Trophoblast cell (in vitro differentiated cells and primary cell): ENCODE data around the gene MYO10.

Experiments
- DNase-seq, 2 donors: peaks; one replicate each; pipeline ENCODE4 v3.0.0-alpha.2; 2016
- H2AFZ ChIP-seq: 2 replicates; pipeline ENCODE4 v1.6.1; 2013; ENCODE audit warnings: low read length, moderate library complexity, mild to moderate bottlenecking; ENCODE audit not compliant: insufficient read depth, poor library complexity
- H2AK5ac ChIP-seq: 2 replicates; pipeline ENCODE4 v1.6.1; 2013; ENCODE audit warnings: mild to moderate bottlenecking, low read length
- H2BK120ac ChIP-seq: 2 replicates; pipeline ENCODE4 v1.6.1; 2013; ENCODE audit warnings: low read length, mild to moderate bottlenecking, moderate library complexity; ENCODE audit not compliant: insufficient read depth, poor library complexity
- H2BK12ac ChIP-seq: 2 replicates; pipeline ENCODE4 v1.6.1; 2013; ENCODE audit warnings: mild to moderate bottlenecking, low read length, moderate library complexity
- H2BK5ac ChIP-seq: 2 replicates; pipeline ENCODE4 v1.6.1; 2013; ENCODE audit warnings: low read length, low read depth, moderate library complexity, mild to moderate bottlenecking; ENCODE audit not compliant: poor library complexity
- H3K14ac ChIP-seq: 2 replicates; pipeline ENCODE4 v1.6.1; 2013; ENCODE audit warnings: mild to moderate bottlenecking, low read length
- H3K18ac ChIP-seq: 2 replicates; pipeline ENCODE4 v1.6.1; 2013; ENCODE audit warnings: mild to moderate bottlenecking, low read length
- H3K23ac ChIP-seq: 2 replicates; pipeline ENCODE4 v1.6.1; 2013; ENCODE audit warnings: low read length
- H3K27ac ChIP-seq: 2 replicates; pipeline ENCODE4 v1.5.1; 2013; ENCODE audit warnings: low read depth, mild to moderate bottlenecking, inconsistent platforms, low read length, moderate library complexity
- H3K27me3 ChIP-seq: 2 replicates; pipeline ENCODE4 v1.6.1; 2013; ENCODE audit warnings: inconsistent platforms, mild to moderate bottlenecking, low read length, moderate library complexity; ENCODE audit not compliant: insufficient read depth
- H3K36me3 ChIP-seq, 2 experiments: 1 replicate in 1 of 2; 2 replicates in 1 of 2; pipeline ENCODE4 v1.6.1; 2013; ENCODE audit warnings: low read length in 2 of 2, mild to moderate bottlenecking in 2 of 2, moderate library complexity in 1 of 2; ENCODE audit not compliant: insufficient read depth in 2 of 2, control insufficient read depth in 1 of 2
- H3K4ac ChIP-seq: 2 replicates; pipeline ENCODE4 v1.6.1; 2013; ENCODE audit warnings: low read depth, mild to moderate bottlenecking, low read length, moderate library complexity
- H3K4me1 ChIP-seq, 2 experiments: 1 replicate in 1 of 2; 2 replicates in 1 of 2; pipeline ENCODE4 v1.6.1; 2013; ENCODE audit warnings: low read length in 2 of 2, mild to moderate bottlenecking in 2 of 2, moderate library complexity in 1 of 2; ENCODE audit not compliant: insufficient read depth in 2 of 2, control insufficient read depth in 1 of 2
- H3K4me2 ChIP-seq: 2 replicates; pipeline ENCODE4 v1.6.1; 2013; ENCODE audit warnings: inconsistent platforms, mild to moderate bottlenecking, low read length, moderate library complexity
- H3K4me3 ChIP-seq: 2 replicates; pipeline ENCODE4 v1.5.1; 2013; ENCODE audit warnings: mild to moderate bottlenecking, low read depth, low read length, inconsistent platforms
- H3K79me1 ChIP-seq: one replicate; pipeline ENCODE4 v1.6.1; 2013; ENCODE audit warnings: low read length
- H3K79me2 ChIP-seq: 2 replicates; pipeline ENCODE4 v1.6.1; 2013; ENCODE audit warnings: low read length, mild to moderate bottlenecking; ENCODE audit not compliant: control insufficient read depth, insufficient read depth, poor library complexity
- H3K9ac ChIP-seq: 2 replicates; pipeline ENCODE4 v1.6.1; 2013; ENCODE audit warnings: mild to moderate bottlenecking, low read length
- H3K9me3 ChIP-seq: 2 replicates; pipeline ENCODE4 v1.6.1; 2013; ENCODE audit warnings: low read depth, mild to moderate bottlenecking, control low read depth, inconsistent platforms, low read length; ENCODE audit not compliant: insufficient read depth
- H4K12ac ChIP-seq: 2 replicates; pipeline ENCODE4 v1.6.1; 2013; ENCODE audit warnings: low read depth, mild to moderate bottlenecking, low read length, moderate library complexity
- H4K8ac ChIP-seq: 2 replicates; pipeline ENCODE4 v1.6.1; 2013; ENCODE audit warnings: low read depth, mild to moderate bottlenecking, low read length, moderate library complexity
- H4K91ac ChIP-seq: one replicate; pipeline ENCODE4 v1.6.1; 2013; ENCODE audit warnings: low read depth, mild to moderate bottlenecking, low read length, moderate library complexity
- WGBS: extraction: QIAGEN DNeasy Blood & Tissue Kit; methylation state at CpG from one replicate; pipeline ENCODE4 v1.1.7; 2013; ENCODE audit warnings: missing lambda C conversion rate; ENCODE audit not compliant: insufficient read length, insufficient coverage; ENCODE audit errors: extremely low coverage; 5-methylcytosine and 5-hydroxymethylcytosine counted together

The MYO10 gene

DNA sequence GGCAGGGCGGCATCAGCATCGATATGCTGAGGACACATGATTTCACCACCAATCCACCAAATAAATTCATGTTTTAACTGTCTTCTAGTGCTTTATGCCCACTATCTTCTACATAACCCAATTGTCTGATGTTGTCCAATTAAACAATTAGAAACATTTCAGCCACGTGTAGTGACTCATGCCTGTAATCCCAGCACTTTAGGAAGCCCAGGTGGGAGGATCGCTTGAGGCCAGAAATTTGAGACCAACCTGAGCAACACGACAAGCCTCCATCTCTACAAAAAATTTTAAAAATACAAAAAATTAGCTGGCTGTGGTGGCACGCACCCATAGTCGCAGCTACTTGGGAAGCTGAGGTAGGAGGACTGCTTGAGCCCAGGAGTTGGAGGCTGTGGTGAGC is 128.1 kb downstream of the MYO10 start:
- no CpG with 5 or more reads among the region's 7 CpGs for WGBS
- no peak overlapping the region for H3K23ac ChIP-seq
- no peak overlapping the region for H3K4ac ChIP-seq
- H3K79me1 ChIP-seq = no peaks in the 10 kb centered on the region
- H3K4me2 ChIP-seq = no peak overlapping the region
- H3K14ac ChIP-seq = no peak overlapping the region
- H3K9ac ChIP-seq = no peak overlapping the region
- no peak overlapping the region for H2BK120ac ChIP-seq
- H2BK5ac ChIP-seq = no peak overlapping the region
- no peak overlapping the region for H4K91ac ChIP-seq
- H3K36me3 ChIP-seq = no peaks in the 10 kb centered on the region
- no peak overlapping the region for H2BK12ac ChIP-seq
- no peaks in the 10 kb centered on the region for H3K27me3 ChIP-seq
- no peak overlapping the region for H2AFZ ChIP-seq
- H2AK5ac ChIP-seq = no peak overlapping the region
- no peak overlapping the region for H3K18ac ChIP-seq
- H4K8ac ChIP-seq = no peak overlapping the region
- H3K4me3 ChIP-seq = no peak overlapping the region
- peak; percentile 75 to 91 for DNase-seq
- H4K12ac ChIP-seq = no peak overlapping the region
- H3K27ac ChIP-seq = no peak overlapping the region
- no peaks in the 10 kb centered on the region for H3K79me2 ChIP-seq
- H3K4me1 ChIP-seq = peaks cover 6 to 11% of the 10 kb centered on the region in 2 experiments
- no peaks in the 10 kb centered on the region for H3K9me3 ChIP-seq

DNA sequence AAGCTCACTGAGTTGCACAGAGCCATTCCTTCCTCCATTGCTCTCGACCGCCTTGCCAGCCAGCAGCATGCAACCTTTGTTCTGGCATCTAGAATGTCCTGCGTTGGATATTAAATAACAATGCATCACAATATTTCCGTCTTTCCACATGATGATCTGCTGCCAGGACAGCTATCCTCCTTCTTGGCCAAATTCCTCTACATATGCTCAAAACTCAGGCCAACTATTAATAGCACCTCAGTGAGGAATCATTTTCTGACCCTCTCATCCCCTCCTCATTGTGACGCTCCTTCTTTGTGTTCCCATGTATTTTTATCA is 128.6 kb downstream of the MYO10 start:
- Histone ChIP-seq H2AFZ (no peak overlapping the region), H4K91ac (no peak overlapping the region), H2BK120ac (no peak overlapping the region), H3K14ac (no peak overlapping the region), H3K79me2 (no peaks in the 10 kb centered on the region), H3K23ac (no peak overlapping the region), H3K4me1 (peaks cover 6 to 11% of the 10 kb centered on the region in 2 experiments), H2AK5ac (no peak overlapping the region), H2BK12ac (no peak overlapping the region), H3K18ac (peak overlapping the region; percentile 39), H3K27ac (no peak overlapping the region), H4K12ac (no peak overlapping the region), H3K4ac (peak overlapping the region; percentile 25), H3K9me3 (no peaks in the 10 kb centered on the region), H3K27me3 (no peaks in the 10 kb centered on the region), H3K9ac (no peak overlapping the region), H4K8ac (no peak overlapping the region), H3K4me2 (no peak overlapping the region), H3K79me1 (no peaks in the 10 kb centered on the region), H3K4me3 (no peak overlapping the region), H2BK5ac (no peak overlapping the region), H3K36me3 (no peaks in the 10 kb centered on the region)
- WGBS = no CpG with 5 or more reads among the region's 5 CpGs
- DNase-seq = no peak

DNA sequence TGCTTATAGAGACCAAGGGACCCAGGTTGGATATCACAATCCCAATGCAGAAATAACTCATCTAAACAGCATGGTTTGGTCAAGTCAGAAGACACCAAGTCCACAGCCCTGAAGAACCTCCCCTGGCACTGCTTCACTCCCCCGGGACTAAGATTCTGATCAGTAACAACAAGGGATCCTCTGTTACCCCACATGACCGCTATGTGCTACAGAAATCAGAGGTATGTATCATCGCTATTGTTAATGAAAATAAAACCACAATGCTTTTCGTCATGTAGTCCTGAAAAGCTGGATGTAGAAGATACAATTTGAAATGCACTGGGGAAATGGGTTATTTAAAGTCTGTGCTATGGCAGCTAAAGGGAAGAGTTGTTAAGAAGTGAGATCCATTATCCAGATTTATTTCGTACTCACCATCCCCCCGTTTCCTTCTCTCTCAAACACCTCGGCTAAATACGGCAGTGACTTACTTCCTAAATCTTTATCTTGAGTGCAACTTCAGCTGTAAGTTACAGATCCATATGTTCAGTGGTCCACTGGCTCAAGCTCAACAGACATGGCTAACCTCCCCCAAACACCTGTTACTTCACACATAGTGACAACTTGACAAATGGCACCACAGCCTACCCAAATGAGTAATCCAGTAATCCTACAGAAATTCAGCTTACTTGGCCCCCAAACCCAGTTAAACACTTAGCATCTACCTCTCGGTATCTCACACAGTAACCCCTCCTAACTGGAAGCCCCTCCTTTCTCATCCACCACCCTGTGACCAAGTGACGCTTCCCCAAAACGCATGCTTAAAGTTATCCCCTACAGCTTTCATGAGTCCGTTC is 129.2 kb downstream of the MYO10 start:
- no peaks in the 10 kb centered on the region for H3K79me2 ChIP-seq
- no peak overlapping the region for H2BK120ac ChIP-seq
- no peak overlapping the region for H4K91ac ChIP-seq
- peak overlapping the region; percentile 39 for H3K18ac ChIP-seq
- no peak overlapping the region for H3K14ac ChIP-seq
- H3K4me1 ChIP-seq = peaks cover 6 to 11% of the 10 kb centered on the region in 2 experiments
- no peak overlapping the region for H2BK12ac ChIP-seq
- H3K4me3 ChIP-seq = no peak overlapping the region
- no peaks in the 10 kb centered on the region for H3K27me3 ChIP-seq
- no peaks in the 10 kb centered on the region for H3K9me3 ChIP-seq
- no peak overlapping the region for H3K23ac ChIP-seq
- no peak overlapping the region for H3K27ac ChIP-seq
- H3K36me3 ChIP-seq = no peaks in the 10 kb centered on the region
- H4K8ac ChIP-seq = no peak overlapping the region
- H3K4ac ChIP-seq = peak overlapping the region; percentile 25
- H2BK5ac ChIP-seq = no peak overlapping the region
- no peak overlapping the region for H3K9ac ChIP-seq
- no peaks in the 10 kb centered on the region for H3K79me1 ChIP-seq
- no peak for DNase-seq
- H3K4me2 ChIP-seq = no peak overlapping the region
- H4K12ac ChIP-seq = no peak overlapping the region
- no peak overlapping the region for H2AFZ ChIP-seq
- WGBS = no CpG with 5 or more reads among the region's 12 CpGs
- H2AK5ac ChIP-seq = no peak overlapping the region

DNA sequence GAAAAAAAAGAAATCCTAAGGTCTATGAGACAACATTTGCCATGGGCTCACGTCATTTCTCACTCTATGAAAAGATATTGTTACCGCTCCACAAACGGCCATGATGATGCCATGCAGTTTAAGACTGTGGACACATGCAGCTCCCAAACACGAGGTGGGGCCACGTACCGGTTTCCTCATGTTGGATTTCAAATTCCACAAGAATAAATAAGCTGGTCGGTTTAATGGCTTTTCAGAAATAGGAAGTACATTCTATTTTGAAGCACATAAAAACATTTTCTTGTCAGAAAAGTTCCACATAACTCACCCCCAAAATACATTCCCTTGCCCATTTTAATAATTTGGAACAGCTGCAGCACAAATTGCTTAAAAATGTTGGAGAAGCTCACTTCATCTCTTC is 130.6 kb downstream of the MYO10 start:
- Histone ChIP-seq H3K18ac (no peak overlapping the region), H3K23ac (no peak overlapping the region), H3K79me1 (no peaks in the 10 kb centered on the region), H3K79me2 (no peaks in the 10 kb centered on the region), H3K27me3 (no peaks in the 10 kb centered on the region), H3K14ac (no peak overlapping the region), H2BK120ac (no peak overlapping the region), H2BK12ac (no peak overlapping the region), H3K36me3 (no peaks in the 10 kb centered on the region), H4K91ac (no peak overlapping the region), H3K27ac (no peak overlapping the region), H3K4me1 (peaks cover 6 to 9% of the 10 kb centered on the region in 2 experiments), H2AK5ac (no peak overlapping the region), H4K8ac (no peak overlapping the region), H3K4me2 (no peak overlapping the region), H3K4ac (no peak overlapping the region), H3K4me3 (no peak overlapping the region), H3K9ac (no peak overlapping the region), H2AFZ (no peak overlapping the region), H3K9me3 (no peaks in the 10 kb centered on the region), H4K12ac (no peak overlapping the region), H2BK5ac (no peak overlapping the region)
- no CpG with 5 or more reads among the region's 7 CpGs for WGBS
- no peak for DNase-seq
